ENCODE data around the gene PDE4D. TPM values are rescaled to one million over a fixed set of nuclear protein-coding genes. Genes with fewer than 3 reads are reported as not detected.

Gene PDE4D
- total RNA-seq, 1 donor from 2014 or later: 2.3 TPM

DNA sequence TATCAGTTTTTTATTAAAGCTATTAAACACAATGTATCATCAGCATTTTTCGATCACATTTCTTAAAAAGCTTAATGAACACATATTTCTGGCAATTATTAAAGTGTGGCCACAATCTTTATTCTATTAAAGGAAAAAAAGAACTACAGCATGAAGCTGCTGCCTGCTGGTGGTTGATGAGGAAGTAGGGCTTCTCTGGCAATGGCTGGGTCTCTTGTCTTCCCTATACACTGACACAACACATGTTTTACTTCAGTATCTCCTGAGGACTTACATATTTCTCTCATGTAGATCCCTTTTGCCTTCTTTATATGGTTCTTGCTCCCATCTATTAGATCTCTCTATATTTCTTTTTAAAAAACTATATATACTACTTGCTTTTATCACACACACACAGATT lies 719.9 kb downstream of the PDE4D start:
- no peak overlapping the region for H3K4me2 ChIP-seq

GRCh38 chr5:59171131-59171530 lies 722.4 kb downstream of the PDE4D start:
- Histone ChIP-seq H3K36me3 (no peaks in the 10 kb centered on the region), H3K9me3 (ENCODE audit: low read depth) (no peaks in the 10 kb centered on the region), H3K27me3 (no peaks in the 10 kb centered on the region), H2AFZ (replicated peaks) (no peak overlapping the region), H3K79me2 (ENCODE audit: low read depth) (no peaks in the 10 kb centered on the region), H3K27ac (no peak overlapping the region), H3K4me1 (no peaks in the 10 kb centered on the region), H3K4me2 (no peak overlapping the region), H3K9ac (no peak overlapping the region), H3F3A (ENCODE audit: low read depth) (no peaks in the 10 kb centered on the region), H4K20me1 (ENCODE audit: low read depth) (no peaks in the 10 kb centered on the region), H3K4me3 (no peak overlapping the region)
- H3K36me3 Mint-ChIP-seq: no peaks in the 10 kb centered on the region
- peaks cover 10% of the 10 kb centered on the region for H3K4me1 Mint-ChIP-seq
- H3K4me3 Mint-ChIP-seq: no peak overlapping the region
- peaks cover 2% of the 10 kb centered on the region for H3K27me3 Mint-ChIP-seq (ENCODE audit: insufficient read depth, low read depth)
- no peak for DNase-seq (ENCODE audit: low spot score)
- no peak for TF ChIP-seq CTCF (IDR thresholded peaks at IDR 0.05)
- no peaks in the 10 kb centered on the region for H3K9me3 Mint-ChIP-seq
- H3K27ac Mint-ChIP-seq: no peak overlapping the region

More for the DNA sequence above, 719.9 kb downstream of the PDE4D start:
- no peak for TF ChIP-seq EZH2 (IDR thresholded peaks at IDR 0.05)
- TF ChIP-seq EZH2phosphoT487 (IDR thresholded peaks at IDR 0.05): no peak
- no peak for TF ChIP-seq CTCF (IDR thresholded peaks at IDR 0.05)
- H3K9me3 Mint-ChIP-seq: no peaks in the 10 kb centered on the region
- H3K36me3 Mint-ChIP-seq: no peaks in the 10 kb centered on the region
- H3K9ac ChIP-seq: no peak overlapping the region
- DNase-seq (ENCODE audit: low spot score): no peak
- peaks cover 4% of the 10 kb centered on the region for H3K27me3 Mint-ChIP-seq (ENCODE audit: insufficient read depth, low read depth)
- no peaks in the 10 kb centered on the region for H3K79me2 ChIP-seq (ENCODE audit: low read depth)
- H3K4me1 ChIP-seq: no peaks in the 10 kb centered on the region
- no peak overlapping the region for H3K4me3 Mint-ChIP-seq
- H3K27ac Mint-ChIP-seq: no peak overlapping the region
- no peak overlapping the region for H3K27ac ChIP-seq
- H3F3A ChIP-seq (ENCODE audit: low read depth): no peaks in the 10 kb centered on the region
- no peaks in the 10 kb centered on the region for H3K36me3 ChIP-seq
- H3K4me3 ChIP-seq: no peak overlapping the region
- H3K27me3 ChIP-seq: no peaks in the 10 kb centered on the region
- no peaks in the 10 kb centered on the region for H3K9me3 ChIP-seq (ENCODE audit: low read depth)
- H3K4me1 Mint-ChIP-seq: peaks cover 2% of the 10 kb centered on the region
- no peak overlapping the region for H2AFZ ChIP-seq (replicated peaks)
- H4K20me1 ChIP-seq (ENCODE audit: low read depth): no peaks in the 10 kb centered on the region

- Histone ChIP-seq H3K36me3 (no peaks in the 10 kb centered on the region), H3K4me1 (no peaks in the 10 kb centered on the region), H3K27me3 (no peaks in the 10 kb centered on the region), H3K4me3 (no peak overlapping the region), H3K27ac (no peak overlapping the region), H3K79me2 (ENCODE audit: low read depth) (no peaks in the 10 kb centered on the region), H3K4me2 (no peak overlapping the region), H4K20me1 (ENCODE audit: low read depth) (no peaks in the 10 kb centered on the region), H3F3A (ENCODE audit: low read depth) (no peaks in the 10 kb centered on the region), H3K9me3 (ENCODE audit: low read depth) (no peaks in the 10 kb centered on the region), H3K9ac (no peak overlapping the region), H2AFZ (replicated peaks) (no peak overlapping the region)
- no peak for TF ChIP-seq EZH2 (IDR thresholded peaks at IDR 0.05)
- no peak for TF ChIP-seq EZH2phosphoT487 (IDR thresholded peaks at IDR 0.05)
- TF ChIP-seq CTCF (IDR thresholded peaks at IDR 0.05): no peak
- Mint-ChIP-seq H3K9me3 (no peaks in the 10 kb centered on the region), H3K4me1 (peaks cover 10% of the 10 kb centered on the region), H3K27me3 (ENCODE audit: insufficient read depth, low read depth) (peaks cover 2% of the 10 kb centered on the region), H3K4me3 (no peak overlapping the region), H3K36me3 (no peaks in the 10 kb centered on the region), H3K27ac (no peak overlapping the region)
- DNase-seq (ENCODE audit: low spot score): no peak
Observed at GRCh38 chr5:59169768-59170150, 723.8 kb downstream of the PDE4D start.

All from neural progenitor cell (in vitro differentiated cells).